Fibroblast of mammary gland (primary cell): ENCODE measurements around the gene SENP2.
A peak's percentile ranks its signal among the peaks of the same experiment; 100 is the strongest.

Experiments used
- DNase-seq: peaks from one replicate; pipeline ENCODE4 v3.0.0-alpha.2; 2010; ENCODE audit warnings: low read depth
- H3K4me3 ChIP-seq: 2 replicates; pipeline ENCODE4 v1.5.1; 2011; ENCODE audit warnings: low read depth, mild to moderate bottlenecking, low read length, moderate library complexity; ENCODE audit not compliant: control insufficient read depth
- CTCF ChIP-seq: conservative IDR thresholded peaks from 2 replicates; pipeline ENCODE4 v1.5.1; 2011; ENCODE audit warnings: low read depth, low read length, inconsistent platforms; ENCODE audit not compliant: control insufficient read depth, insufficient read depth

SENP2 gene

GRCh38 chr3:185584686-185585085, 1.4 kb upstream of the SENP2 start:
- no peak overlapping the region for H3K4me3 ChIP-seq
- no peak for DNase-seq
- no peak for TF ChIP-seq CTCF

- peak overlapping the region; percentile 66 for H3K4me3 ChIP-seq
- TF ChIP-seq CTCF = no peak
- DNase-seq = no peak
Observed at GRCh38 chr3:185585518-185585858, 607 bp upstream of the SENP2 start.

GRCh38 chr3:185586686-185587039, 568 bp downstream of the SENP2 start:
- TF ChIP-seq CTCF = no peak
- DNase-seq = no peak
- H3K4me3 ChIP-seq = peak overlapping the region; percentile 91

GRCh38 chr3:185594073-185594472, 8.0 kb downstream of the SENP2 start:
- TF ChIP-seq CTCF = no peak
- no peak for DNase-seq
- no peak overlapping the region for H3K4me3 ChIP-seq

GRCh38 chr3:185595526-185595925, 9.4 kb downstream of the SENP2 start:
- no peak for DNase-seq
- no peak overlapping the region for H3K4me3 ChIP-seq
- TF ChIP-seq CTCF = no peak

GRCh38 chr3:185605566-185605965, 19.5 kb downstream of the SENP2 start:
- DNase-seq = no peak
- no peak overlapping the region for H3K4me3 ChIP-seq
- no peak for TF ChIP-seq CTCF

- no peak for TF ChIP-seq CTCF
- DNase-seq = no peak
Observed at GRCh38 chr3:185606196-185606595, 20.1 kb downstream of the SENP2 start.

More at GRCh38 chr3:185606196-185606595, 20.1 kb downstream of the SENP2 start:
- H3K4me3 ChIP-seq = no peak overlapping the region
